Urinary bladder (tissue), 4 donors: Measurements from ENCODE around the gene ZBTB46. TPM values are rescaled to one million over a fixed set of nuclear protein-coding genes. Genes with fewer than 3 reads are reported as not detected.

Experiments used
- DNase-seq: peaks from one replicate; pipeline ENCODE4 v3.0.0-alpha.2; 2015; ENCODE audit errors: extremely low spot score
- H3K27ac ChIP-seq: one replicate; pipeline ENCODE4 v1.5.1; 2013; ENCODE audit warnings: low read depth, mild to moderate bottlenecking, moderate library complexity
- H3K36me3 ChIP-seq: one replicate; pipeline ENCODE4 v1.6.1; 2013; ENCODE audit warnings: mild to moderate bottlenecking, moderate library complexity; ENCODE audit not compliant: insufficient read depth
- H3K4me1 ChIP-seq: one replicate; pipeline ENCODE4 v1.6.1; 2013; ENCODE audit warnings: mild to moderate bottlenecking, moderate library complexity; ENCODE audit not compliant: insufficient read depth
- H3K4me3 ChIP-seq: one replicate; pipeline ENCODE4 v1.5.1; 2013; ENCODE audit warnings: low read depth, low read length
- WGBS: extraction: QIAGEN DNeasy Blood & Tissue Kit; methylation state at CpG from one replicate; pipeline ENCODE4 v1.1.7; 2013; 5-methylcytosine and 5-hydroxymethylcytosine counted together
- polyA plus RNA-seq: library from polyadenylated mRNA; stranded (reverse); fragments of 200-250 nt; gene quantifications from one replicate; pipeline ENCODE4 v1.2.3, GENCODE V29; 2013
- total RNA-seq: library from RNA; depleted of rRNA; stranded (reverse); fragments of >200 nt; gene quantifications from one replicate; pipeline ENCODE4 v1.2.3, GENCODE V29; 2014
- donor health status: healthy with polysubstance abuse.
- donor health status: healthy.

ZBTB46 gene
- total and polyA plus RNA-seq, 2 donors = 6.7 to 10.6 TPM

DNA sequence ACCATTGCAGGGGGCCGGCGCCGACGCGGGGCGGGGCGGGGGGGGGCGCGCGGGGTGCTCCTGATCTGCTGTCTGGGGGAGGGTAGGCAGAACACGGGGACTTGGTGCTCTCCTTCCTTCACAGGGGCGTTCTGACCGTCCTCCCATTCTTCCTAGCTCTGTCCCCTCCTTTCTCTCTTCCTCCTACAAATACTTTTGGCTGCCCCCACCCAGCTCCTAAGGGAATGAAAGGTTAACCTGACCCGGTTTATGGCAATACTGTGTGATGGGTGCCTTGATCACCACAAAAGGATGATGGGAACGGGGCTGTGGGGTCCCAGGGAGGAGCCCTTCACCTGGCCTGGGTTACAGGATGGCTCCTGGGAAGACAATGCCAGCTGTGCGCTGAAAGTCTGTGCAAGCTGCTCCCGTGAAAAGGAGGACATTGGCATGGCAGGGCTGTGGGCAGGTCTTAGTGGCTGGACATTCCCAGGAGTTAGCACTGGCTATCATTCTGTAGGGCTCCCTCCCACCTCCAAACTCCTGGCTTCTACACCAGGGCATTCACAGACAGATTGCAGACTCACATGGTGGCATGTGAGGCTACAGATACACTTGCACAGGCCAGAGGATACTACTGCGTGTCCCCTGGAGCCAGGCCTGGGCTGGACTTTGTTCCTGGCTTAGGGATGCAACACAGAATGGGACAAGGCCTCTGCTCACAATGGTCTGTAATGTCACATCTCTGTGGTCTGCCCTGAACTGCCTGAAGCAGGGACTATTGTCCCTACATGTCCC lies 32.1 kb upstream of the ZBTB46 start:
- DNase-seq = no peak
- H3K27ac ChIP-seq = peak overlapping the region; percentile 86
- H3K36me3 ChIP-seq = no peaks in the 10 kb centered on the region
- no peaks in the 10 kb centered on the region for H3K4me1 ChIP-seq
- 82% methylated on average over 18 of the region's 18 CpGs for WGBS
- no peak overlapping the region for H3K4me3 ChIP-seq

DNA sequence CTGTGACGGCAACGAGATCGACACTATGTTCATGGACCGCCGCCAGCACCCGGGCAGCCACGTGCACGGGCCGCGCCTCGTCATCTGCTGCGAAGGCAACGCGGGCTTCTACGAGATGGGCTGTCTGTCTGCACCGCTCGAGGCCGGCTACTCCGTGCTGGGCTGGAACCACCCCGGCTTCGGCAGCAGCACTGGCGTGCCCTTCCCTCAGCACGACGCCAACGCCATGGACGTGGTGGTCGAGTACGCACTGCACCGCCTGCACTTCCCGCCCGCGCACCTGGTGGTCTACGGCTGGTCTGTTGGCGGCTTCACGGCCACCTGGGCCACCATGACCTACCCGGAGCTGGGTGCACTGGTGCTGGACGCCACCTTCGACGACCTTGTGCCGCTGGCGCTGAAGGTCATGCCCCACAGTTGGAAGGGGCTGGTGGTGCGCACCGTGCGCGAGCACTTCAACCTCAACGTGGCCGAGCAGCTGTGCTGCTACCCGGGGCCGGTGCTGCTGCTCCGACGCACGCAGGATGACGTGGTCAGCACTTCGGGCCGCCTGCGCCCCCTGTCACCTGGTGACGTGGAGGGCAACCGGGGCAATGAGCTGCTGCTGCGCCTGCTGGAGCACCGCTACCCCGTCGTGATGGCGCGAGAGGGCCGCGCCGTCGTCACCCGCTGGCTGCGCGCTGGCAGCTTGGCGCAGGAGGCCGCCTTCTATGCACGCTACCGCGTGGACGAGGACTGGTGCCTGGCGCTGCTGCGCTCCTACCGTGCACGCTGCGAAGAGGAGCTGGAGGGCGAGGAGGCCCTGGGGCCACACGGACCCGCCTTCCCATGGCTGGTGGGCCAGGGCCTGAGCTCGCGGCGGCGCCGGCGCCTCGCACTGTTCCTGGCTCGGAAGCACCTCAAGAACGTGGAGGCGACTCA lies 31.2 kb upstream of the ZBTB46 start:
- WGBS = 96% methylated on average over 95 of the region's 95 CpGs
- Histone ChIP-seq H3K4me1 (no peaks in the 10 kb centered on the region), H3K27ac (no peak overlapping the region), H3K4me3 (no peak overlapping the region), H3K36me3 (no peaks in the 10 kb centered on the region)
- DNase-seq = no peak

DNA sequence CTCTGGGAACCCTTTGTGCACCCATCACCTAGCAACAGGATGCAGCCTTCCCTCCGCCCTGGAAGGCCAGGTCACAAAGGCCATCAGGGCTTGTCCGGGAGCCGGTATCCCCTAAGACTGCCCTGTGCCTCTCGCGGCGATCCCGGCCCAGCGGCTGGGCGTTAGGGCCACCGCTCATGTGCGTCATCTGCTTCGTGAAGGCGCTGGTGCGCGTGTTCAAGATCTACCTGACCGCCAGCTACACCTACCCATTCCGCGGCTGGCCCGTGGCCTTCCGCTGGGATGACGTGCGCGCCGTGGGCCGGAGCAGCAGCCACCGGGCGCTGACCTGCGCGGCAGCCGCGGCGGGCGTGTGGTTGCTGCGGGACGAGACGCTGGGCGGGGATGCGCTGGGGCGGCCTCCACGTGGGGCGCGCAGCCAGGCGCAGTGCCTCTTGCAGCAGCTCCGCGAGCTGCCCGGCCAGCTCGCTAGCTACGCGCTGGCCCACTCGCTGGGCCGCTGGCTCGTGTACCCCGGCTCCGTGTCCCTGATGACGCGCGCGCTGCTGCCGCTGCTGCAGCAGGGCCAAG lies 30.4 kb upstream of the ZBTB46 start, which contains the start of gene ABHD16B:
TSS of gene ABHD16B (plus strand) at position 134 of the 570 bp plus-strand sequence. CDS start at position 177, 43 bp downstream.
- H3K4me1 ChIP-seq = no peaks in the 10 kb centered on the region
- H3K27ac ChIP-seq = no peak within 1 kb of the TSS

DNA sequence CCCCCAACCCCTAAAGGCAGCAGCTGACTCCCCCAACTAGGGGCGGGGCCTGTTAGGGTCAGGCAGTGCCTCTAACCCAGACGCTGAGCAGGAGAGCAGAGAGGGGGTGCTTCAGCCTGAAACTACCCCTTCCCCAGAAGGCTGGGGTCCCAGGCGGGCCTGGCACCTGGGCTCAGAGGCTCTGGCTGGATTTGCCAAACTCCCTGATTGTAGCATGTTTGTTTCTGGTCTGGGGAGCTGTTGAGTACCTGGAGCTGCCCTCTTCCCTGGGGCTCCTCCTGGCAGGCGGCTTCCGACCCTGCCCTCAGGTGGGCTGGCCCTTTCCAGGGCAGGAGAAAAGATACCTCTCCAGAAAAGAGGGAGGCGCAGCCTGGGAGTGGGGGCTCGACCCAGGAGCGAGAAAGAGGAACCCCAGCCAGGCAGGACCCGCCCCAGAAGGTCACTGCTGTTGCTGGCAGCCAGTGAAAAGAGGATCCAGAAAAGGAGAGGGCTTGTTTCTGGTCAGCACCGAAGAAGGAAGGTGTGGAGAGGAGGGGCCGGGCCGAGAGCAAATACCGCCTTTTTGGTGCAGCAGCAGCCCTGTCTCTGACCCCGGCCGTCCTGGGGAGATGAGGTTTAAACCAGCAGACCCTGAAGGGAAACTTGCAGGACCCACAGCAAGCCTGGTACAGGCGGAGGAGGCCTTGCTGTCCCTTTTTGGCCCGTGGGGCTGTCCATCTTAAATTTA lies 29.4 kb upstream of the ZBTB46 start:
- Histone ChIP-seq H3K4me1 (no peaks in the 10 kb centered on the region), H3K27ac (no peak overlapping the region), H3K4me3 (no peak overlapping the region), H3K36me3 (no peaks in the 10 kb centered on the region)
- 74% methylated on average over 17 of the region's 17 CpGs for WGBS
- DNase-seq = no peak

More for the DNA sequence above, 30.4 kb upstream of the ZBTB46 start, which contains the start of gene ABHD16B:
- no peak within 1 kb of the TSS for H3K4me3 ChIP-seq
- H3K36me3 ChIP-seq = no peaks in the 10 kb centered on the region
- WGBS = 95% methylated on average over 59 of the region's 59 CpGs
- DNase-seq = no peak

DNA sequence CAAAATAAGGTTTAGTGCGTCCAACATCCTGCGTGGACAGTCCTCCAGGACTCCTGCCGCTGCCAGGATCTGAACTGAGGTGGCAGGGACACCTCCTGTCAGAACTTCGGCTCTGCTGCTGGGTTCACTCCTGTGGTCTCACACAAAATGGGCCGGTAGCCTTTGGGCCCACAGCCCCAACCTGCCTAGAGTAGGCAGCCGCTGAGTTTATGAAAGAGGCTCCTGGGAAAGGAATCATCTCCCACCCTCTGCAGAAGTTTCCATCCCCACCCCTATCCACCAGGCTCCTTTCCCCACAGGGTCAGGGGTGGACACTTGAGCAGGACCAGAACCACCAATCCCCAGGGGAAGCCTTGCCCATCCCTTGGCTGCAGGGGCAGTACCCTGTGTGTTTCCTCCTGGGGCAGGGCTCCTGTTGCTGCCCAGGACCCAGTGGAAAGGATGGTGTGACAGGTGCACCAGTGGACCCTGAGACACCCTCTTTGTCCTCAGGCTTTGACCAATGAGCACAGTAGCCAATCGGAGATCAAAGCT lies 28.2 kb upstream of the ZBTB46 start:
- Histone ChIP-seq H3K4me1 (peaks cover 2% of the 10 kb centered on the region), H3K36me3 (no peaks in the 10 kb centered on the region), H3K4me3 (no peak overlapping the region), H3K27ac (no peak overlapping the region)
- no peak for DNase-seq
- 43% methylated on average over 7 of the region's 7 CpGs for WGBS

DNA sequence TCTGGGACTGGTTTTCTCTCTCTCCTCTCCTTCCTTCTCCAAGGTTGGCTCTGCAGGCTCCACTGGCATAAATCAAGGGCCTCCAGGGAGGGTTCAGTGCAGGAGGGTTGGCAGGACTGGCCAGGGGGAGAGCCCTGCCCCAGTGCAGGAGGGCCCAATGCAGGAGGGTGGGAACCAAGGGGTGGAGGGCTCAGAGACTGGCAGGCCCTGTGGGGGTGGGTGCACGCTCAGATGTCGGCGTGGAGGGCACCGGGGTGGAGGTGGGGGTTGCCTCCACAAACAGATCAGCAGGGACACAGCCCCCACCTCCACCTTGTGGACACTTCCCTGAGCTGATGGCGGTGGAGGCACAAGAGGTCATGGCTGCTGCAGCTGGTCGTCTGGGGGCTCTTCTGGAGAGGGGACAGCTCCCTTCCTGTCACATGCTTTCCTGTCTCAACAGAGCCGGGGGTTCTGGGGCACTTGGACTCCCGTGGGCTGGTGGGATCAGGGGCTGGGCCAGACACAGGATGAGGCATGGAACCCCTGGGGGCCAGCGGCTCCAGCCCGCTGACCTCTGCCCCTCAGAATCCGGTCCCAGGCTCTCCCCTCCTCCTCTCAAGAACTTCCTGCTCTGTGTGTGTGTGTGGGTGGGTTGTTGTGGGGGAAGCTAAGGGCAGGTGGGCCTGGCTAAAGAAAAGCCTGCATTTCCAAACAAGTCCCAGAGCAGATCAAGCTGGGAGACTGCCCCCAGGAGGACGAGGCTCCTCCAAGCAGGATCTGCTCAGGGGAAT lies 27.5 kb upstream of the ZBTB46 start:
- DNase-seq = no peak
- 16% methylated on average over 12 of the region's 12 CpGs for WGBS
- H3K4me1 ChIP-seq = peaks cover 3% of the 10 kb centered on the region
- H3K4me3 ChIP-seq = no peak overlapping the region
- H3K27ac ChIP-seq = no peak overlapping the region
- no peaks in the 10 kb centered on the region for H3K36me3 ChIP-seq

DNA sequence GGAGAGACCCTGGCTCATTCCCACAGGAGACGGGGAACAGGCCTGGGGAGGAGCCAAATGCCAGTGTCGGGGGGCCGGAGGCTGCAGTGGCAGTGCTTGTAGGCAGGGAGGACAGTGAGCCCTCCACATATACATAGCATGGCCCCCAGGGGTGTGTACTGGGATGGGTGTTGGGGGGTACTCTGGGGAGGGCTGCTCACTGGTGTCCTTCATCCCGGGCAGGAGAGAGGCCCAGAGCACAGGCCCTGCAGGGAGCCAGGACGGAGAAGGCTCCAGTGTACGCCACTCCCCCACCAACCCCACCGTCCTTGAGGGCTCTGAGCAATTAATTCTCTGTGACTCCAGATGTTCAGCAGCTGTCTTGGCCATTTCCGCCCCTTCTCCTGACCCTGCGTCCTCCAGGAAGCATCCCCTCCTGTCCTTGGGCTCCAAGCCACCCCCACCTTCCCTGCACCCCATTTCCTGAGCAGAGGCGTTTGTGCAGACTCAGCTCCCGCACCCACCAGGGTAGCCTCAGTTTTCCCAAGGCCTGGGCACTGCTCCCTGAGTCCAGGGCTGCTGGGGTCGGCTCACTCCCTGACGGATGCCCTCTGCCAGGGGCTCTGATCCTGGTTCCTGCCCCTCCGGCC lies 26.8 kb upstream of the ZBTB46 start:
- peak overlapping the region; percentile 2 for H3K27ac ChIP-seq
- WGBS = 23% methylated on average over 14 of the region's 14 CpGs
- H3K4me3 ChIP-seq = no peak overlapping the region
- H3K36me3 ChIP-seq = no peaks in the 10 kb centered on the region
- no peak for DNase-seq
- H3K4me1 ChIP-seq = peaks cover 3% of the 10 kb centered on the region

DNA sequence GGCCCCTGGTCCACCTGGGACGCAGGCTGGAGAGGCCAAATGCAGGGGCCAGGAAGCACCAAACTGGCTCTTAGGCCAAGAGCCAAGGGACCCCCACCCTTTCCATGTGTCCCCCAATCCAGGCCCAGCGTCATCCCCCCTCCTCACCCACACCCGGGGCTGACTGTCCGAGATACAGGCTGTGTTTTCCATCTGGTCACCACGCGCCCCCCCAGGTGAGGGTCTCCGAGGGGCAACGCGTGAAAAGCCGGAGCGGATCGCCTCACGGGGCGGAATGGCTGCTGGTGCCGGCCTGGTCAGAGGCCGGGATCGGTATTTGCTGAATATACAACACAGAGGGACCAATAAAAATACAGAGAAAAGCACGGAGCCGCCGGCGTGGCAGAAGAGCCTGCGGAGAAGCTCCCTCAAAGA lies 25.0 kb upstream of the ZBTB46 start:
- no peaks in the 10 kb centered on the region for H3K36me3 ChIP-seq
- H3K4me1 ChIP-seq = peaks cover 3% of the 10 kb centered on the region
- whole genome bisulfite sequencing = 59% methylated on average over 22 of the region's 22 CpGs
- H3K27ac ChIP-seq = no peak overlapping the region
- H3K4me3 ChIP-seq = no peak overlapping the region
- no peak for DNase-seq

DNA sequence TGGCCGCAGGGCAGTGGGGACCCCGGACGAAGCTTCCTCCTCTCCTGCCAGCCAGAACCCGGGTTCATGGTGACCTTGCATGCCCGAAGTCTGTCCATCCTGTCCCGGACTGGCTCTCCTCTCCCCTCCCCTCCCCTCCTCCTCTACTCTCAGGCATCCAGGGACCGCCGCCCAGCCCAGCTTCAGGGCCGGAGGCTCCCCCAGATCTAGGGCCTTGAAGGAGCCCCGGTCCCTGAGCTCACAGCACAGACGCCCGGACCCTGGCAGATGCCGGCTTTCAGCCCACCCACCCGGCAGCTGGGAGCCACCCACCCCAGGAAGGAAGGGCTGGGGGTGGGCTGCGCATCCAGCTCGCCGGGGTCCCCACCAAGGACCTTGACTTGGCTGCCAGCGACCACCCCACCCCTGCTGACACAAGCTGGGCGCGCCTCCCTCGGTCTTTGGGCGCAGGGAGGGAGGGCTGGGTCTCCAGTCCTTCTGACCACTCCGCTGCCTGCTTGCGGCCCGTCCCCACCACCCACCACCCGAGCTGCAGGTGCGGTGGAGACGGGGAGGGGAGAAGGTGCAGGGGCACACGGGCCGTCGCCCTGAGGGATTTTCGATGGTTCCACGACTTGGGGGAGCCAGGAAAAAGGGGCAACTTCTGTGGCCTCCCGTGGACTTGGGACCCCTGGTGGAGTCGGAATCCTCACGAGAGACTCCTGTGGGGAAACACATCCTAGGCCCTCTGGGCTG lies 24.5 kb upstream of the ZBTB46 start:
- WGBS = 34% methylated on average over 36 of the region's 36 CpGs
- H3K27ac ChIP-seq = no peak overlapping the region
- H3K4me3 ChIP-seq = peak overlapping the region; percentile 7
- no peaks in the 10 kb centered on the region for H3K36me3 ChIP-seq
- H3K4me1 ChIP-seq = peaks cover 3% of the 10 kb centered on the region
- no peak for DNase-seq

DNA sequence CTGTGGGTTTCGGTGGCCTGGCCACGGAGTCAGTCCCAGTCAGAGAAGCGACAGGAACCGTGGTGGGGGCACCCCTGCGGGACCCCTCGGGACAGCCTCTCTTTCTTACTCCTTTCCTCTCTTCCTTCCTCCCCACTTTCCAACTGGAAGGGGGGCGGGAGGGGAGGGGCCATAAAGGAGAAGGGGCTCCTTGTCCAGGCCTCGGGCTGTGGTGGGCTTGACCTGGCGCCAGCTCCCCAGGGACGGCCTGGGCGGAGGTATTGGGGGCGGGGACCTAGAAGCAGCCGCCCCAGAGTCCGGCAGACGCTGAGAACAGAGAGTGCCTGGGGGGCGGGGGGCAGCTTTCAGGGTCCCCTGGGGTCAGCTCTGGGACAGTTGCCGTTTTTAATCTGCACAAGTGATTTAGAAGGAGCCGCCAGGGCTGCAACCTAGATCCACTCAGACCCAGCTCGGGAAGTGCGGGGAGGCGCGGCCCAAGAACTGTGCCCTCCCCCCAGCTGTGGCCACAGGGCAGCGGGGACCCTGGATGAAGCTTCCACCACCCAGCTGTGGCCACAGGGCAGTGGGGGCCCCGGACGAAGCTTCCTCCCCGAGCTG lies 23.8 kb upstream of the ZBTB46 start:
- Histone ChIP-seq H3K36me3 (no peaks in the 10 kb centered on the region), H3K27ac (peak overlapping the region; percentile 66), H3K4me3 (peak overlapping the region; percentile 7), H3K4me1 (peaks cover 3% of the 10 kb centered on the region)
- WGBS = 10% methylated on average over 26 of the region's 26 CpGs
- no peak for DNase-seq

DNA sequence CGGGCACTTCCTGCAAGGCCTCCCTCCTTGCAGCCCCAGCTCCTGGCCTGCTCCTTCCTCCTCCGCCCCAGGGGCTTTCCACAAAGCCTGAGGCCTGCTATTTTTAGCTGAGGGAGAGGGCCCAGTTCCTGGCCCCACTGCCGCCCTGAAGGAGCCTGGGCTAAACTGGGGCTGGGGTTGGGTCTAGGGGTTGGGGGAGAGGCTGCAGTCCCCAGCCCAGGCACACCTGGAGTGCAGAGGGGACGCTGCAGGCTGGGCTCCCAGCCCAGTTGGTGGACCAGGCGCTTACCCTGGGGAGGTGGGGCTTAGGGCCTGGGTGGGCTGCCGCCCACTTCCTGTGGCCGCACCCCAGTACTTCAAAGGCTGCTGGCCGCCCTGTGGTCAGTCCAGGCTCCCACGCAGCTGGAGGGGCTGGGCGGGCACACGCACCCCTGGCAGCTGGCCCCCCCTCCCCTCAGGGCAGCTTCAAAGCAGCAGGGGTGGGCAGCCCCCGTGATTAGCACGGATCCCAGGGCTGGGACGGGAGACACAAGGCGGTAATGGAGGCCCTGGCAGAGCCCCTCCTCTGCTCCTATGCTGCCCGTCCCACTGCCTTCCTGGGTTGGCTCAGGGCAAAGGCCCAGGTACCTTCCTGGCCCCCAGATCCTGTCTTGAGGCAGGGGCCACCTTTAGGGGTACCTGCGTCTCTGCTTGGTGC lies 23.2 kb upstream of the ZBTB46 start:
- H3K4me3 ChIP-seq = no peak overlapping the region

More for the DNA sequence above, 23.2 kb upstream of the ZBTB46 start:
- DNase-seq = no peak
- peaks cover 3% of the 10 kb centered on the region for H3K4me1 ChIP-seq
- H3K27ac ChIP-seq = peak overlapping the region; percentile 66
- WGBS = 20% methylated on average over 17 of the region's 17 CpGs
- no peaks in the 10 kb centered on the region for H3K36me3 ChIP-seq
